ENCODE results near the gene MSH3.
"Not testable (repeated sequence)": the region's sequence is repeated elsewhere in the genome, so short reads cannot be mapped to it uniquely, and the experiment has no call there.

Gene MSH3

DNA sequence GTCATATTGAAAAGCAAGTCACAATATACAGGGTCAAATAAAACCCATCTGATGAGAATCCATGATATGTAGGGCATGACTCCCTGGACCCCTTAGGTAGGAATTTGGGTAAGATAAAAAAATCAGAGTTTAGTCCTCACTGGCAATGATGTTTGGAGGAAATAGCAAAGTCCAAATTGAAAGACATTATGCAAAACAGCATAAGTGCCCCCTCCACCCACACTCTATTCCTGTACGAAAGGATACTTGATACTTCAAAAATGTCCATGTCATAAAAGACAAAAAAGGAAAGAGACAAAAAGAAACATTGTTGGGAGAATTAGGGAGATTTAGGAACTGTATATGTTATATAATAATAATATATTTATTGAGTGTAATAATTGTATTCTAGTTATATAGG lies 209.7 kb downstream of the MSH3 start:
- no peak for DNase-seq

DNA sequence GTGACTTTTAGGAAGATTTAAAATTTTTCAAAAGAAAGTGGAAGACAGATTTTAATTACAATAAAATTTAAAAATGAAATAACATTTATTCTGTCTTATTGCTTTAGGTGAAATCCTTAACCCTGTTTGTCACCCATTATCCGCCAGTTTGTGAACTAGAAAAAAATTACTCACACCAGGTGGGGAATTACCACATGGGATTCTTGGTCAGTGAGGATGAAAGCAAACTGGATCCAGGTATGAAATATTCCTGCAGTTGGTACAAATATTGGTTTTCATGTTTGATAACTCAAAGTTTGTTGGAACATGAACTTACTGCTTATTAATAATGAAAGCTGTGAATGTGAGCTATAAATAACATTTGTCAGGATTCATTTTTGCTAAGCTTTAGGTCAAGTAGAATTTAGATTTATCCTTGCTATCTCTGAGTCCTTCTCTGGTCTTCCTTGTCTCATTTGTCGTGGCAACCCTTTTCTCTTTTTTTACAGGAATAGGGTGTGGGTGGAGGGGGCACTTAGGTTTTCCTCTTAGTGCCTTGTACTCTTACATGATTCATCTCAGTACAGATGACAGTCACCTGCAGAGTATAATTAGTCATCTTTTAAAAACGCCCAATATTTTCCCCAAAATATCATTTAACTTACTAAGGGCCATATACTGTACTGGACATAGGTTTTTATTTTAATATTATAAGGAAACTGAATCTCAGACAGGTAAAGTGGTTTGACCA lies 210.4 kb downstream of the MSH3 start:
- no peak for DNase-seq

DNA sequence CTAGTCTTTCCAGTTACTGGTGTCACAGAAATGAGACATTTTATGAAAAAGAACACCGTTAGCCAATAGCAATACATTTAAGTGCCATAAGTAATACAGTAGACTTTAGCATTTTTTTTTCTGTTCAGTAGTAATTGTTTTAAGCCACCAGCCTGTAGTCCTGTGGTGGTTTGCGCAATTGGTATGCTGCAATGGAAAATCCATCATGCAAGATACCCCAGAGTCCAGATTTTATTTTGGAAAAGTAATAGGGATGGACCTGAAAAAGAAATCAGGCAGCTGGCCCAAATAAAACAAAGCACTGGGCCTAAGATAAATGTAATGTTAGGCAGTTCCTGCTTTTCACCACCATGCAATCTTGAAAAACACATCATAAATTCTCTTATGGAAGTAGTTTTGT lies 211.1 kb downstream of the MSH3 start:
- DNase-seq: no peak

- DNase-seq: no peak
These were observed 211.9 kb downstream of the MSH3 start for GRCh38 chr5:80866371-80866770.

- no peak for DNase-seq
These were observed 212.8 kb downstream of the MSH3 start for GRCh38 chr5:80867233-80867632.

- no peak for DNase-seq
These were observed 216.0 kb downstream of the MSH3 start for GRCh38 chr5:80870442-80870841.

- DNase-seq: no peak
These were observed 217.1 kb downstream of the MSH3 start for GRCh38 chr5:80871541-80871961.

GRCh38 chr5:80874162-80874561 lies 219.7 kb downstream of the MSH3 start:
- DNase-seq: no peak

DNA sequence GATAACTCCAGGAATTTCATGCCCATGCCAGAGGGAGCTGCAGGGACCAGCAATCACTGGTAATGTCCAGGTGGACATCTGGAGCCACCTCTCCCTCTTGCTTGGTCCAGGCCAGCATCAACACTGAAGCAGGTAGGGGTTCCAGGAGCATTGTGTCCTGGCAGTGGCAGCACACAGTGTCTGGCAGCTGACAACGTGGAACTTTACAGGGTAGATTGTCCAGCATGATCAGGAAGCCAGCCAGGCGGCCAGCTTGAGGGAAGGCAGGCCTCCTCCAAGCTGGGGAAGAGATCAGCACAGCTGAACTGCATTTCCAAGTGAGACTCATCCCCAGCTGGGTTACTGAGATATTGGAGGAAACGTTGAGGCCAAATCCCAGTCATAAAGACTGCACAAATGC lies 223.1 kb downstream of the MSH3 start:
- no peak for DNase-seq

DNA sequence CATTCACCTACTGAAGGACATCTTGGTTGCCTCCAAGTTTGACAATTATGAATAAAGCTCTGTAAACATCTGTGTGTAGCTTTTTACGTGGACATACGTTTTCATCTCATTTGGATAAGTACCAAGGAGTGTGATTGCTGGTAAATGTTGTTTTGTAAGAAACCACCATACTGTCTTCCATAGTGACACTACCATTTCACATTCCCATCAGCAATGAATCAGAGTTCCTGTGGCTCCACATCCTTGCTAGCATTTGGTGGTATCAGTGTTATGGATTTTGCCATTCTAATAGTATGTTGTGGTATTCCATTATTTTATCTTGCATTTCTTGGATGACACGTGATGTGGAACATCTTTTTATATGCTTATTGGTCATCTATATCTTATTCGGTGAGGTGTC lies 227.3 kb downstream of the MSH3 start:
- DNase-seq: no peak

GRCh38 chr5:80883390-80883789 lies 228.9 kb downstream of the MSH3 start:
- DNase-seq: not testable (repeated sequence)

- no peak for DNase-seq
These were observed 229.8 kb downstream of the MSH3 start for GRCh38 chr5:80884086-80884813.

DNA sequence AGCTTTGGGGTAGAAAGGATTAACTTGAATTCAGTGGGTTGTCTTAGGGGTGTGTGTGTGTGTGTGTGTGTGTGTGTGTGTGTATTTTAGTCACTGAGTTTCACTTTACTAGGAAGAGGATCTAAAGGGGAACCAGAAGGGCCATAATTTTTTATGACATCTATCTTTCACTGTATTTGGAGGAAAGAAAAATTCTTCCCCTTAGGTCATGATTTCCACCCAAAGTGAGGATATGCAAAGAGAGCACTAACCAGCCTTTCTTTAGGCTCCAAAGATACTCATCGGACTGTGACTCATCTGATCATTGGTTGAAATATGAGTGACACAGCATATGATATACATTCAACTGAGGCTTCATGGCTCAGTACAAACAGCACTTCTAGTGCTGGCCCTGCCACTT lies 230.5 kb downstream of the MSH3 start:
- DNase-seq: no peak

DNA sequence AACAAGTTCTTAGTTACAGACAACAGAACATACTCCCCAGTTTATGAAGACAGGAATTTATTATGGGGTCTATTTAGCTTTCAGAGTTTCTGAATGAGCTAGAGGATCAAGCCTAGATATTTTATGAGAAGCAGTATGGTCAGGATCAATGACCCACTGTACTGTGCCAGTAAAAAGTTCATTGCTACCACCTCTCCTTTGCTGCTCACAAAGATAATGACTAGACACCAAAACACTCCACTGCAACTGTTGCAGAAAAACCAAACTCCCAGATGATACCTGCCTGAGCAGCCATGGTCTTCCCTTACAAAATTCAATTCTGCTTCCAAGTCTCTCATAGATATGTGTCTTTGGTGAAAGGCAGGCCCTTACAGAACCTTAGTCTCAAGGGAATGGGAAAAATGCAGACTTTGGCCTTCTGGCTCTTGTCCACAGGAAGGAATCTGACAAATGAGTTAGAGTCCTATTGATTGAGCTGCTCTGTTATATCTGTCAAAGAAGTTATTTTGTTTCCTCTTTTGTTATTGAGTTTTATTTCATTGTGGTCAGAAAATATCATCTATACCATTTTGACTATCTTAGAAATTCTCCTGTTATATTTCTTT lies 231.0 kb downstream of the MSH3 start:
- no peak for DNase-seq

DNA sequence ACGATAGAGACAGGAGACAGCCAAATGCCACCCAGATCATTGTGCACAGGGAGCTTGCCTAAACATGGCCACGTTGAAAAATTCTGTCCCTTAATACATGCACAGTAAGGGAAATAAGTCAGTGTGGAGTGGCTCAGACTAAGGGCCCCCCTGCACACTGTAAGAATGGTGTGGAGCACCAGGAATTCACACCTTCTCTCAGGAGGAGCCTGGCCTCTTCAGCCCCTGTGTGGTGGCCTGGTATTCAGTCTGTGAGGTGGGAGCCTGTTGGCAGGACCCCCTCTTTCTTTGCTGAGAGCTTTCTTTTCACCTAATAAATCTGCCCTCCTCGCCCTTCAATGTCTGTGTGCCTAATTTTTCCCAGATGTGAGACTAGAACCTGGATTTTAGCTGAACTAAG lies 239.6 kb downstream of the MSH3 start:
- no peak for DNase-seq

GRCh38 chr5:80895523-80895922 lies 241.1 kb downstream of the MSH3 start:
- DNase-seq: no peak

DNA sequence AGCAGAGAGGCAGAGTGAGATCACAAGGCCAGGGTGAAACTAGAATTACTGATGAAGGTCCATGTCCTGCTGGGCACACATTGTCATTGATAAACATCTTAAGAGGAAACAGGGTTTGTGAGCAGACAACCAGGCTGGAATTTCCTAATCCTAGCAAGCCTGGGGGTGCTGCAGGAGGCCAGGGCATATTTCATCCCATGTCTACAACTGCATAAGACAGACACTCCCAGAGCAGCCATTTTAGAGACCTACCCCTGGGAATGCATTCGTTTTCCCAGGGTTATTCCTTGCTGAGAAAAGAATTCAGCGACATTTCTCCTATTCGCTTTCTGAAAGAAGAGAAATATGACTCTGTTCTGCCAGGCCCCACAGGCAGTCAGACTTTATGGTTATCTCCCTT lies 248.2 kb downstream of the MSH3 start:
- DNase-seq: not testable (repeated sequence)

DNA sequence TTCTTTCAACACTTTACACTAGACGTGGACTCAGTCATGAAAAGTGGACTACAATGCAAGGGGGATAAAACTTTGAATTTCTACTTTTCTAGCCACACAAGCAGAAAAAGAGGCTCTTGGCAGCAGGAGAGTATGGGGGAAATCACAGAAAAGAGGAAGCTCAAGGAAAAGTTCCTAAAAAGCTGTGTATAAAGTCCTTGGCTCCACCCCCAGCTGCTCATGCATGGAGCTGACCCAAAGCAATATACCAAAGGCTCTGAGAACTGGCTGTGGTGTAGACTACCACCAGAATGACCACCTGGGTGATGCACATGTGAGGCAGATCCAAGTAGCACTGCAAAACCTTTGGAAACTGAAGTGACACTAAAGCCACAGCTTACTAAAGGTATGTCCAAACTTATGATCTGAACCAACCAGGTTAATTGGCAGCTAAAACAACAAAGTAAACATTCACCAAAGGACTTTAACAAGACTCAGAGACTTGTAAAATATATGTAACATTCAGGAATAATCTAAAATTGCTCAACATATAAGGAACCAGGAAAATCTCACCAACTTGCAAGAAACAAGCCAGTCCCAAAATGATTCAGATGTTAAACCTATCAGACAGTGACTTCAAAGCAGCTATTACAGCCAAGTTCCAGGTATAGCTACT lies 250.2 kb downstream of the MSH3 start:
- DNase-seq: no peak

GRCh38 chr5:80905405-80905804 lies 251.0 kb downstream of the MSH3 start:
- DNase-seq: no peak

- DNase-seq: no peak
These were observed 258.0 kb downstream of the MSH3 start for GRCh38 chr5:80912479-80912878.

DNA sequence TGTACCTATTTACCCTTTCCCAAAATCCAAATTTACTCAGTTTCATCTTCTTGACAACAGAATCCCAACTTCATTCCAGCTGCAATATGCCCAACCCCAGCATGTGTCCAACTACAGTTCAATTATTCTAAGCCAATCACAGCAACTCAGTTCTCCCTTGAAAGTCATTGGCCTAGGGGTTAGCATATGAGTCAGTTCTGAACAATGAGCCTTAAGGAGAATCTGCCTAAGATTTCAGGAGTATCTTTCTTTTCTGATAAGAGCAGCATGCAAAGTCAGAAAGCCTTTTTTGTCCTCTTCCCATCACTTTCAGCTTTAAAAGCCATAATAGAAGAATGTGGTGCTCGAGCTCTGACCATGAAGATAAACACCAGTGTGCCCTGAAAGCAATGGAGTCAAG lies 261.3 kb downstream of the MSH3 start:
- DNase-seq: no peak

DNA sequence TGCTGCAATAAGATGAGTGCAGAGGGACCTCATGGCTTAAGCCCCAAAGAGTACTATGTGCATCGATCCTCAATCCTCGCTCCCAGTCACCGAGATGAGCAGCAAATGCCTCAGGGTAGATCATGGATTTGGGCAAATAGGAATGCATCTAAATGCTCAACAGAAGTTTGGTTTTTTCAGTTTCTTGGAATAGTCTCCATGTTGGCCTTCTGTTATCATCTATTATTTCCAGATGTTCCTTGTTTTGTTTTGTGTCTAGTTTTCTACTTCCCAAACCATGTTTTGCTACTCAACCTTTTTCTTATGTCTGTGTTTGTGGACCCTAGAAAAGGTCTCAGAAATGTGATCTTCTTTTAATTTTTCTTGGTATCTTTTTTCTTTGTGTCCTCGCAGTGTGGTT lies 262.2 kb downstream of the MSH3 start:
- DNase-seq: no peak

DNA sequence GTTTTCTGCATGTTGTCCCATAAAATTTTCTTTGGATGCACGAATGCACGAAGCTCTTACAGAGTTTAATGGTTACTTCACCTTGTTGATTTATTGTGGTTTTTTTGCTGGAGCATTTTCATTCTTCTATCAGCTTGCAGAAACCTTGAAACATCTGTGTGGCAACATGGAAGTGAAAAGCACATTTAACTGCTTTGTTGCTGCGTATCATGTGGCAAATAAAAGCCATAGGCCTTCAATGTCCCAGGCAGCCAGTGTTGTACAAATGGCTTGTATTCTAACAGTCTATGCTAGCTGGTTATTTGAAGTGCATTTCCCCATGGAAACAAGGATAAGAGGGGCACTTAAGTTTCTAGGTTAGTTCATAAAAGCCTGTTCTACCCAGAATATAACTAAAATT lies 263.2 kb downstream of the MSH3 start:
- no peak for DNase-seq

DNA sequence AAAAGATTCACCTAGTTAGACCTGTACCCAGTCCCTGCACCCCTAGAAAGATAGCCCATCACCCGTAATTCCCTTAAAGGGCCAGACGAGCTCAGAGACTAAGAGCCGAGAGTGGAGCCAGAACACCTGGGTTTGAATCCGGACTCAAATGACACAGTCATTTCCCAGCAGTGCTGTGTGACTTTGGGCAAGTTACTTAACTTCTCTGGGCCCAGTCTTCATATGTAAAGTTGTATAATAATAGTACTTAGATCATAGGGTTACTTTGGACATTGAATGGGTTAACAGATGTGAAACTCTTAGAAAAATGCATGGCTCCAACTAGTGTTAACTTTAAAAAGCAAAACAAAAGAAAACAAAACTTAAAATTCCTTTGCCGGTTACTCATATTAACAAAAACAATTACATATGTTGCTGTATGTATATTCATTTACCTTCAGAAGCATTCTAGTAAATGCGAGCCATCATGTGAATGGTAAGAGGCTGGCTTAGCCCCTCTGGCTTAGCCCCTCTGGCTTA lies 265.3 kb downstream of the MSH3 start:
- no peak for DNase-seq
